Cardiac muscle cell (in vitro differentiated cells and primary cell): ENCODE results near the gene GREB1. TPM values are rescaled to one million over a fixed set of nuclear protein-coding genes. Genes with fewer than 3 reads are reported as not detected.

Experiments used
- DNase-seq, 2 donors: peaks; one replicate each; pipeline versions ENCODE4 v3.0.0 to v3.0.0-alpha.2; 2010 to 2017; ENCODE audit warnings: low read depth in 1 of 2, low spot score in 1 of 2
- H3K27ac ChIP-seq: fragments of 200-600 bp; sonication (generic); 2 replicates; pipeline ENCODE4 v1.5.1; 2016
- H3K27me3 ChIP-seq: fragments of 200-600 bp; sonication (generic); 2 replicates; pipeline ENCODE4 v1.6.0; 2016; ENCODE audit warnings: control low read depth
- H3K36me3 ChIP-seq: fragments of 200-600 bp; sonication (generic); 2 replicates; pipeline ENCODE4 v1.5.1; 2016; ENCODE audit warnings: control low read depth
- H3K4me1 ChIP-seq: fragments of 200-600 bp; sonication (generic); 2 replicates; pipeline ENCODE4 v1.8.1; 2017; ENCODE audit warnings: low read depth, mild to moderate bottlenecking, mixed run types
- H3K4me3 ChIP-seq: fragments of 200-600 bp; sonication (generic); 2 replicates; pipeline ENCODE4 v1.5.1; 2016; ENCODE audit warnings: mild to moderate bottlenecking
- H3K9me3 ChIP-seq: fragments of 200-600 bp; sonication (generic); 2 replicates; pipeline ENCODE4 v1.5.1; 2017; ENCODE audit warnings: low read depth, mild to moderate bottlenecking, control low read depth
- polyA plus RNA-seq: library from polyadenylated mRNA; unstranded; fragments of >200 nt; fragmentation: Nextera tagmentation; extraction: Ambion mirVana; gene quantifications from 2 replicates; pipeline ENCODE4 v1.2.1, GENCODE V29; 2016
- total RNA-seq: library from RNA; depleted of rRNA; stranded (reverse); fragments of >200 nt; gene quantifications from 2 replicates; pipeline ENCODE4 v1.2.3, GENCODE V29; 2016
- TF ChIP-seq, protein P1 (sequence below): IDR thresholded peaks from 2 replicates; pipeline ENCODE4 v1.5.1; 2012; ENCODE audit warnings: low read depth, mild to moderate bottlenecking, low read length

GREB1 gene
- total and polyA plus RNA-seq, 2 experiments from 2014 or later = 27.1 to 50.5 TPM

DNA sequence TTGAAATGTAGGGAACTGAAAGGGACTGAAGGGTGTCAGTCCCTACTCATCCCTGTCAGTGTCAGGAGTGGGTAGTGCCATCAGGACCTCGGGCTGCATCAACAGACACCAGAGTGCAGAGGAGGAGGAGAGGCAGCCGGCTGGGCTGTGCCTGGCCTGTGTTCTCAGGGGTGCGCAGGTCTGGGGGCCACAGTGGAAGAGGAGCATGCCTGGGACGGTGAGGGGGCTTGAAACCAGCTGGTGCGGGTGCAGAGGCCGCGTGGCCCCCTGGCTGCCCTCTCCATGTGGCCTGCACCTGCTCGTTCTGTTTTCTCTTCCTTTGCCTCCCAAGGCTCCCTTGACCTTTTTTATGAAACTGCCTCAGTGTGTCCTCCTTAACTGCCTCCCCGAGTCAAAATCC, 94.8 kb downstream of the GREB1 start:
- Histone ChIP-seq H3K4me3 (no peak overlapping the region), H3K9me3 (no peaks in the 10 kb centered on the region), H3K36me3 (peaks cover 65% of the 10 kb centered on the region), H3K4me1 (no peaks in the 10 kb centered on the region), H3K27ac (no peak overlapping the region), H3K27me3 (no peaks in the 10 kb centered on the region)
- TF ChIP-seq, protein P1, sequence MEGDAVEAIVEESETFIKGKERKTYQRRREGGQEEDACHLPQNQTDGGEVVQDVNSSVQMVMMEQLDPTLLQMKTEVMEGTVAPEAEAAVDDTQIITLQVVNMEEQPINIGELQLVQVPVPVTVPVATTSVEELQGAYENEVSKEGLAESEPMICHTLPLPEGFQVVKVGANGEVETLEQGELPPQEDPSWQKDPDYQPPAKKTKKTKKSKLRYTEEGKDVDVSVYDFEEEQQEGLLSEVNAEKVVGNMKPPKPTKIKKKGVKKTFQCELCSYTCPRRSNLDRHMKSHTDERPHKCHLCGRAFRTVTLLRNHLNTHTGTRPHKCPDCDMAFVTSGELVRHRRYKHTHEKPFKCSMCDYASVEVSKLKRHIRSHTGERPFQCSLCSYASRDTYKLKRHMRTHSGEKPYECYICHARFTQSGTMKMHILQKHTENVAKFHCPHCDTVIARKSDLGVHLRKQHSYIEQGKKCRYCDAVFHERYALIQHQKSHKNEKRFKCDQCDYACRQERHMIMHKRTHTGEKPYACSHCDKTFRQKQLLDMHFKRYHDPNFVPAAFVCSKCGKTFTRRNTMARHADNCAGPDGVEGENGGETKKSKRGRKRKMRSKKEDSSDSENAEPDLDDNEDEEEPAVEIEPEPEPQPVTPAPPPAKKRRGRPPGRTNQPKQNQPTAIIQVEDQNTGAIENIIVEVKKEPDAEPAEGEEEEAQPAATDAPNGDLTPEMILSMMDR = no peak
- DNase-seq = no peak

DNA sequence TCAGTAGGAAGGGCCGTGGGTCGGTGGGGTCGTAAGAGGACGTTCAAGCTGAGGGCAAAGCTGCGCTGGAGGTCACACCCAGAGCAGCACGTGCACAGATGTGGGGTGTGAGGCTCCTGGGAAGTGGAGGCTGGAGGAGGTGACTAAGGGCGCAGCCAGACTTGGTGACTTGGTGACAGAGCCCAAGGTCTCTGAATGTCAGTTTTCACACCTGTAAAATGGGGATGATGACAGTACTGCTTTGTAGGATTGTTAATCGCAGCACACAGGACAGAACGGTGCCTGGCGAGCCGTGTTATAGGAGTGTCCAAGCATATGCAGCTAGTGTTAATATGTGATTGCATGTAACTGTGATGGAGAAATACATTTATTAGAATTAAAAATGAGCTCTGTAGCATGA, 95.4 kb downstream of the GREB1 start:
- Histone ChIP-seq H3K27ac (no peak overlapping the region), H3K27me3 (no peaks in the 10 kb centered on the region), H3K9me3 (no peaks in the 10 kb centered on the region), H3K4me3 (no peak overlapping the region), H3K36me3 (peaks cover 71% of the 10 kb centered on the region), H3K4me1 (no peaks in the 10 kb centered on the region)
- TF ChIP-seq, protein P1 = no peak
- no peak for DNase-seq

DNA sequence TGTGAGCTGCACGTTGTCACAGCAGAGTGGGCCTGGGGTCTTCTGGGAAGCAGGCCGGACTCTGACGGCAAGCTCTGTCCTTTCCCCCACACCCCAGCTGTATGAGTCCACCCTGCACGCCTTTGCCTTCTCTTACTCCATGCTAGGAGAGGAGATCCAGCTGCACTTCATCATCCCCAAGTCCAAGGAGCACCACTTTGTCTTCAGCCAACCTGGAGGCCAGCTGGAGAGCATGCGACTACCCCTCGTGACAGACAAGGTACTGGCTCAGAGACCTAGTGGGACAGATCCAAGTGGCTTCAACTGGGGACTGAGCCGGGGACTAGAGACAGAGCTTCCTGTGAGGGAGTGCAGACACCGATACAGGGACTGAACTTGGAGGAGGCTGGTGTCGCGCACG, 96.0 kb downstream of the GREB1 start:
- H3K27ac ChIP-seq = no peak overlapping the region
- no peak for DNase-seq
- TF ChIP-seq, protein P1 = no peak
- H3K36me3 ChIP-seq = peaks cover 71% of the 10 kb centered on the region
- H3K9me3 ChIP-seq = no peaks in the 10 kb centered on the region
- no peaks in the 10 kb centered on the region for H3K4me1 ChIP-seq
- H3K4me3 ChIP-seq = no peak overlapping the region
- H3K27me3 ChIP-seq = no peaks in the 10 kb centered on the region

DNA sequence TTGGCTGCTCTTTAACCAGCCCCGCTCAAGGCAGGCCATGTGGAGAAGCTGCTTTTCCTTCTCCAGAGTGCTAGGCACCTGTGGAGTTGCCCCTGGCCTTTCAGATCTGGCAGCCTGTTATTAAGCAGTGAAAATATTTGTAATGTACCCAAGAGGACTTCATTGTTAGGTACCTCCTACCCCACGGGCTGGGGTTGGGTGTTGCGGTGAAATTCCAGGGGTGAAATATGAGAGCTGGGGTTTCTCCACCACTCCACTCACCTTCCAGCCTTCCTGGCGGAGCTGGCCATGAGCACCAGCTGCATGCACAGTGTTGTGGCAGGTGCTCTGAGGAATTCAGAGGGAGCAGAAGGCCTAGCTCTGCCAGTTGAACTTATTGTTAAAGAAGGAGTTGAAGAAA, 97.0 kb downstream of the GREB1 start:
- no peak overlapping the region for H3K27ac ChIP-seq
- TF ChIP-seq, protein P1 = no peak
- H3K4me3 ChIP-seq = no peak overlapping the region
- H3K36me3 ChIP-seq = peaks cover 70% of the 10 kb centered on the region
- H3K4me1 ChIP-seq = no peaks in the 10 kb centered on the region
- DNase-seq = no peak
- H3K27me3 ChIP-seq = no peaks in the 10 kb centered on the region
- H3K9me3 ChIP-seq = no peaks in the 10 kb centered on the region

DNA sequence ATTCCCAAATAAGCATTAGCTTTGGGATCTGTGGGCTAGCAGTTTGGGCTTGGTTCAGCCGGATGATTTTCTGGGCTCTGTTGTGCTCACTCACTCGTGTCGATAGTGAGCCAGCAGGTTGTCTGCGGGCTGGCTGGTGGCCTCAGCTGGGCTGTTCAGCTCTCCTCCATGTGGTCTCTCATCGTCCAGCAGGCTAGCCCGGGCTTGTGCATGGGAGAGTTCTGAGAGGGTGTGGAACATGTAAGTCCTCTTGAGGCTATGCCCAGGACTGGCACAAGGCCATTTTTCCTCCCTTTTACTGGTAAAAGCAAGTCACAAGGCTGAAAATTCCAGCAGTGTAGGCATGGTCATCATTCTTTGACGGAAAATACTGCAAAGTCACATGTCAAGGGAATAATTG, 97.6 kb downstream of the GREB1 start:
- Histone ChIP-seq H3K36me3 (peaks cover 67% of the 10 kb centered on the region), H3K27me3 (no peaks in the 10 kb centered on the region), H3K9me3 (no peaks in the 10 kb centered on the region), H3K4me1 (no peaks in the 10 kb centered on the region), H3K27ac (no peak overlapping the region), H3K4me3 (no peak overlapping the region)
- TF ChIP-seq, protein P1 = no peak
- DNase-seq = no peak

DNA sequence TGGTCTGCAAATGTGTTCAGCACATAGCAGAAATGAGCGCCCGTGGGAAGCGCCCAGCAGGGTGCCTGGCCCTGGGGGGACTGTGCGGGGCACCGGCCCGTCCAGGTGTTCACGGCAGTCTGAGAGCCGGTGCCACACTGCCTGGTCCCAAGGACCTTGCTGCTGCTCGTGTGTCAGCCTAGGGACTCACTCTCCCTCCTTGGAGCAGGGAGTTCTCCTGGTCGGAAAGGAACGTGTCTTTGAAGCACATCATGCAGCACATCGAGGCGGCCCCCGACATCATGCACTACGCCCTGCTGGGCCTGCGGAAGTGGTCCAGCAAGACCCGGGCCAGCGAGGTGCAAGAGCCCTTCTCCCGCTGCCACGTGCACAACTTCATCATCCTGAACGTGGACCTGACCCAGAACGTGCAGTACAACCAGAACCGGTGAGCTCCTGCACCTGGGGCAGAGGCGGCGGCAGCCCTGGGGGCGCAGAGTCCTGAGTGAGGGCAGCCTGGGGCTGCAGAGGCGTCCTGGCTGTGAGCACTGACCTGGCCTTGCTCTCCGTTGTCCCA, 100.2 kb downstream of the GREB1 start:
- H3K27me3 ChIP-seq = no peaks in the 10 kb centered on the region
- TF ChIP-seq, protein P1 = no peak
- no peak overlapping the region for H3K4me3 ChIP-seq
- H3K27ac ChIP-seq = no peak overlapping the region
- peaks cover 60% of the 10 kb centered on the region for H3K36me3 ChIP-seq
- H3K9me3 ChIP-seq = no peaks in the 10 kb centered on the region
- no peaks in the 10 kb centered on the region for H3K4me1 ChIP-seq
- no peak for DNase-seq
